GM12872 (cell line): ENCODE data around the gene MYPN.

ENCODE experiments used
- CTCF ChIP-seq: IDR thresholded peaks from 3 replicates; pipeline ENCODE4 v1.5.1; 2011; ENCODE audit warnings: low read depth, mild to moderate bottlenecking, low read length, moderate library complexity; ENCODE audit not compliant: insufficient read depth

Gene MYPN

GRCh38 chr10:68230268-68230667 lies 121.0 kb downstream of the MYPN start:
- no peak for TF ChIP-seq CTCF

GRCh38 chr10:68231106-68231816 lies 122.0 kb downstream of the MYPN start:
- peak; percentile 48; the same call in 2 of the 3 replicates for TF ChIP-seq CTCF

- no peak for TF ChIP-seq CTCF
Measured at GRCh38 chr10:68231817-68232251, 122.5 kb downstream of the MYPN start, which contains the start of gene ATOH7. Gene ATOH7 (minus strand): TSS chr10:68232113. CDS start chr10:68231677, 436 bp downstream.

GRCh38 chr10:68233046-68233445 lies 123.8 kb downstream of the MYPN start:
- TF ChIP-seq CTCF: no peak

GRCh38 chr10:68235111-68235510 lies 125.8 kb downstream of the MYPN start:
- no peak for TF ChIP-seq CTCF

- TF ChIP-seq CTCF: no peak
Measured at GRCh38 chr10:68235581-68235980, 126.3 kb downstream of the MYPN start.

GRCh38 chr10:68237173-68237572 lies 127.9 kb downstream of the MYPN start:
- TF ChIP-seq CTCF: no peak

- TF ChIP-seq CTCF: no peak
Measured at GRCh38 chr10:68238371-68238770, 129.1 kb downstream of the MYPN start.
